Fibroblast of skin of back (primary cell): ENCODE results near the gene SPATA12.

Experiments used
- DNase-seq: peaks from one replicate; pipeline ENCODE4 v3.0.0-alpha.2; 2013

SPATA12 gene

DNA sequence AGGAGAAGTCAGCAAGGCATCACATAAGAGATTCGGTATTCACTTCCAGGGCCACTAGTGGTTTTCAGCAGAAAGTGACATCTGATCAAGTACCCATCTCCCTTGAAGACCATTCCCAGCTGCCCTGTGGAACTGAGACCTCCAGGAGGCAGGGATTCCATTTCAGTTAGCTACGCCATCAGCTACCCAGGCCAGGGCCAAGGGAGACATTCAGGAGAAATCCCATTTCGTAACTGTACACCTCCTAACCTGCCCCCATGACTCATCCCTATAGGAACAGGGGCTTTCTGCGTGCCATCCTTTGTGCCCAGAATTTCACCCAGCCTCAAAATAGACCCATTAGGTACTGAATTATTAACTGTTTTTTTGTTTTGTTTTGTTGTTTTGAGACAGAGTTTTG, 24.7 kb downstream of the SPATA12 start:
- DNase-seq: no peak

DNA sequence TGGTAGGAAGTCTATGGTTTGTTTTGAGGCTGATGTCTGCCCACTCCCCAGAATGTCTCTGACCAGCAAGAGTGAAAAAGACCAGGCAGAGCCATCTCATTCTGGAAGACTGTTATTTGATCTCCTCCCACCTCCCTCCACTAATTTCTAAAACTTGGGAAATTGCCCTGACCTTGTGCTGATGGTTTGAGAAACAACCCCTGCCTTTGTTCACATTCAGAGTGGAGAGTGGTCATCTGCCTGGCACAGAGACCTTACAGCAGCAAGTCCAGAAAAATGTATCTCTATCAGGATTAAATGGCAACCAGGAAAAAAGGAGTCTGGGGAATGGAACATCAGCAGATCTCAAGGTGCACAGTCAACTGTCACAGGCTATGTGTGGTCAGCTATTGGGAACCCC, 25.7 kb downstream of the SPATA12 start:
- no peak for DNase-seq

DNA sequence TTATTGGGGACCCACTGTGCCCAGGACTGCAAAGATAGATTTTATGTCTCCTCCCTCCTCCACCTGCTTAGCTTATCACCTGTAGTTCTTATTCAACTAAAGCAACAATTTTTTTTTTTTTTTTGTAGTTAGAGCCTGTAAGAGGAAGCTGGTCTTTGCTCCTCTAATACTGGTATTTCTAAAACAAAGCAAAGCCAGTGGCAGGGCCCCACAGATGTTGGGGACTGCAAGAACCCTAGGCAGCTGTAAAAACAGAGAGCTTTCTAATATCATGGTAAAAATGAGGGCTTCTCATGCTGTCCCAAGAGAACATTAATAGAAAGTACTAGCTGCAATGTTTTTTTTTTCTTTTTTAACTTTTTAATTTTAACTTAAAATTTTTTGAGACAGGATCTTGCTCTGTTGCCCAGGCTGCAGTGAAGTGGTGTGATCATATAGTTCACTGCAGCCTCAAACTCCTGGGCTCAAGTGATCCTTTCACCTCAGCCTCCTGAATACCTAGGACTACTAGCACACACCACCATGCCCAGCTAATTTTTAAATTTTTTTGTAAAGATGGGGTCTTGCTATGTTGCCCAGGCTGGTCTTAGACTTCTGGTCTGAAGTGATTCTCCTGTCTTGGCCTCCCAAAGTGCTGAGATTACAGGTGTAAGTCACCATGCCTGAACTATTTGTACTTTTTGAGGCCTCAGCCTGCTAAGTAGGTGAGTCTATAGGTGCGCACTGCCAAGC, 27.1 kb downstream of the SPATA12 start:
- DNase-seq: no peak

DNA sequence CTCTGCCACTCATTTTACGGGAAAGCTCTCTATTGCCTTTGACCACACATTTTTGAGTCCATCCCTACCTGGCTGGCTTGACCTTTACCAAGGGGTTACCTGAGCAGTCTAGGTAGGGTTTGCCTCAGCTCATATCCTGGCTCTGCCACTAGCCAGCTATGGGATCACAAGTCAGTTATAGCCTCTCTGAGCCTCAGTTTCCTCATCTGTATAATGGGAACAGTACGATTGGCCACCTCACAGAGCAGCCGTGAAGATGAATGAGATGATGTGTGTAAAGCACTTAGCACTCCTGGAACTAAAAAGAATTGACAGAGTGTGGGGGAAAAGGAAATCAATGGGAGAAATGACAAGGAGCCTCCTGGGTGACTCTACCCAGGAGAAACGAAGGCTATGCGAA, 28.0 kb downstream of the SPATA12 start:
- no peak for DNase-seq

DNA sequence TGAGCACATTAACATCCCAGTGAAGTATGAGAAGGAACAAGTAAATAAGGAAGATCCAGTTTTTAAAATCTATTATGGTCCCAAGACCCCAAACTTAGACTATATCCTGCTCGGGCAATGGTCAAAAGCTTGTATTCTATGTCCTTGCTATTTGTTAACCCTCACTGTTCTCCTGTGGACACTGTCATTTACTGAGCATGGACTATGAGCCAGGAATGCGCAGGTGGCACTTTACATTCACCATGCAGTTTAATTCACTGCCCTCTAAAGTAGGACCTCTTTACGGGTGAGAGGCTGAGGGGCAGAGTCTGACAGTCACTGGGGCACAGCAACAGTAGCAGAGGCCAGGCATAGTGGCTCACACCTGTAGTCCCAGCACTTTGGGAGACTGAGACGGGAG, 28.6 kb downstream of the SPATA12 start:
- DNase-seq: no peak

DNA sequence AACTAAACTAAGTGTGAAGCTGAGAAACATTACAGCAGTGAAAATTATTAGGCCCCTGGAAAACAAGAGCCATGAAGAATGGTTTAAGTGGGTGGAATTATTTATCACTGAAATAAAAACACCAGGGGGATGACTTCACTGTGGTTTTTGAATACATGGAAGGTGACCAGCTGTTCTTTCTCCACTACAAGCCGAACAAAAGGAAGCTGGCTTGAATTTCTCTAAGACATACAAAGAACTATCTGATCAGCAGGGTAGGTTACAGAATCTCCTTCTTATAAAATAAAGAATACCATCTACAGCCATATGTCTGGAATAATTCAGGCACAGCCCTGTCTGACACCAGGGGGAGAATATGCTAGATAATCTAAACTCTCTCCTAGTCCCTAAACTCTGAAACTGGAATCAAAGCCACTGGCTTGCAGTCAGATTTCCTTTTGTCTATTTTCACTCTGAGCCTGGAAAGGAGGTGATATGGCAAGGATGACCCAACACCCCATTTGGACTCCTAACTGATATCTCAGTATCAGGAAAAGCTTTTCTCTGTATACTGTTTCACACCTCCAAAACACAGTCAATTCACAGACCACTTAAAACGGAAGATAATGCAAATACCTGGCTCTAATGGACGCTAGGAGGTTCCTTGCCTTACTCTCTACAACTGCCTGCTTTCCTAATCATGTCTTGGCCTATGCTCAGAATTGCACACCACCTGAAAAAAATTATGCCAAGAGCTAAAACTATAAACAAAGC, 31.2 kb downstream of the SPATA12 start:
- DNase-seq: no peak

DNA sequence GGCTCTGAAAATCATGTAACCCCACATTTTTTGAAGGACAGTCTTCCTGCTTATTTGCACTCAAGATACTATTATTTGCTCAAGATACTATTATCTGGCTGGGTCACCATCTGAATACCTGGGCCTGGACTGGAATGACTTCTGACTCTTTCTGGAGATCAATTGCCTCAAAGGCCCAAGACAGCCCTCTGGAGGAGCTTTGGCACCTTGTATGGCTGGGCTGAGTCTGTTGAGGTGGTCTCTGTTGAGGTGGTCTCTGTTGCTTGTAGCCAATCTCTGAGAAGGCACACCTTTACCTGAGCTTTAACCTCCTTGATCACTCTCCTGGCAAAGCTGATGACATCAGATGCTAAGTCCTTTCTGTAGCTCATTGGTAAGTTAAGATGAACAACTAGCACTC, 33.0 kb downstream of the SPATA12 start:
- DNase-seq: no peak

DNA sequence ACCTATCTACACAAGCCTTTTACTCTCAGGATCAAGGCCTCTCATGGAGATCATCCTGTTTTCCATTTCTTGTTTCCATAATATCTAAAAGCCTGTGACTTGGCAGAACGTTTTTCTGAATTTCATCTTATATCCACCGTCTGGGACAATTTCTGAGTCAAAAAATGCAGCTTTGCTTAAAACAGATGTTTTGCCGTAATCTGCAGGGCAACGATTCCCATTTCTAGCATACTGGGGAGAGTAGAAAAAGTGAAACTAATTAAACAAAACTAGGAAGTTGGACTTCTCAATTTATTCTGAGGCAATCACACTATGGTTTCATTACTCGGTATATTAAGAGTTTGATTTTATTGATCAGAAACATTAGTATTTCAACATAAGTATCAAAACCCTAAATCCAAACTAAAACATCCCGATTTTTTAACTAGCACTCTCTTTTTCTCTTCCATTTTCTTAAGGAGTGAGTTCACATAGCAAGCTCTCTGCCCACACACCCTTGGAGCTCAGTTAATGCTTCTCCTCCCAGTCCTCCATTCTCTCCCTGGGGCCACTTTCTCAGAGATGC, 33.6 kb downstream of the SPATA12 start:
- DNase-seq: no peak

DNA sequence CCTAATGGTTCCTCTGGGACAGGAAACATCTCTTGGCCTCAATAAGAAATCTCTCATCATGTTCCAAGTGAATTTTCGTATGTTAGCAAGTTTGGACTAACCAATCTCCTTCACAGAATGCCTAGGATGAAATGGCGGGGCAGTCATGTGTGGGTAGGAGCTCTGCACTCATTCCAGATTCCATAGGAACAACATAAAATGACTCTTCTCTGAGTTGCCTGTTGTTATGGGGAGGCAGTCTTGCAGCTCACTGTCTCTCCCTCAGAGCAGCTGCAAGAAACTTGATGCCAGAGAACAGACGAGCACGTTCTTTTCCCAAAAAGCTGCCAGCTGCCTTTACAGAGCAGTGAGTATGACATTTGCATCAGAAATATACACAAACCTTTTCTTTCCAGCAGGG, 34.1 kb downstream of the SPATA12 start:
- DNase-seq: peak; percentile 13

DNA sequence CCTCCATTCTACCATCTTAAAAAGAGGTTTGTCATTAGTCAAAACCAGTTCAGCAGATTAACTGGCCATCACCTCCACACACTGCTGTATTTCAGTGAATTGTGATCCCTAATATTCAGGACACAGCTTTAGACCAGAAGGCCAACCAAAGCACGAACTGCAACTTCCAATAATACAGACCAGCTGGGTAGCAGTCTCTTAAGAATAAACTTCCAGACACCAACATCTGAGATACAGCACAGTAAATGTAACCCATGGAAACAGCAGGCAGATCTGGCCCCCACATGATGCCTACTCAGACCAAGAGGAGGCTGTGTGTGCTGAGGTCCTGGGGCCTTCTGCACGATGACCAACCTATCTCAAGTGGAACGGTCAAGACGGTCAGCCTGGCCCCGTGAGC, 34.9 kb downstream of the SPATA12 start:
- DNase-seq: no peak

DNA sequence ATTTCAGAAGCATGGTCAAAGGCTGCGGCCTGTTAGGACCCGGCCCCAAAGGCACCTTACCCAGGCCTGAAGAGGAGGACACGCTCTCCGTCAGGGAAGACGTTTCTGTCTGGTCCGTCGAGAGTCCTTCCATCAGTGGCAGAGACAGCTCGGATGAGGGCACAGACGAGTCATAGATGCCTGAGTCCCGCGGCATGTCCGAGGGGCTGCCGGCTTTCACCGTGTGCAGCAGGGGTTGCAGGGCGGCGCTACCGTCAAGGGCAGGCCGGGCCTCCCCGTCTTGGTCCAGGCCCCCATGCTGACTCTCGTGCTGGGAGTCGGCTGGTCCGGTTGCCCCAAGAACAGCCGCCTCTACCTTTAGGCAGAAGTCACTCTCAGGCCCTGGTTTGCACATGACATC, 37.1 kb downstream of the SPATA12 start:
- no peak for DNase-seq

DNA sequence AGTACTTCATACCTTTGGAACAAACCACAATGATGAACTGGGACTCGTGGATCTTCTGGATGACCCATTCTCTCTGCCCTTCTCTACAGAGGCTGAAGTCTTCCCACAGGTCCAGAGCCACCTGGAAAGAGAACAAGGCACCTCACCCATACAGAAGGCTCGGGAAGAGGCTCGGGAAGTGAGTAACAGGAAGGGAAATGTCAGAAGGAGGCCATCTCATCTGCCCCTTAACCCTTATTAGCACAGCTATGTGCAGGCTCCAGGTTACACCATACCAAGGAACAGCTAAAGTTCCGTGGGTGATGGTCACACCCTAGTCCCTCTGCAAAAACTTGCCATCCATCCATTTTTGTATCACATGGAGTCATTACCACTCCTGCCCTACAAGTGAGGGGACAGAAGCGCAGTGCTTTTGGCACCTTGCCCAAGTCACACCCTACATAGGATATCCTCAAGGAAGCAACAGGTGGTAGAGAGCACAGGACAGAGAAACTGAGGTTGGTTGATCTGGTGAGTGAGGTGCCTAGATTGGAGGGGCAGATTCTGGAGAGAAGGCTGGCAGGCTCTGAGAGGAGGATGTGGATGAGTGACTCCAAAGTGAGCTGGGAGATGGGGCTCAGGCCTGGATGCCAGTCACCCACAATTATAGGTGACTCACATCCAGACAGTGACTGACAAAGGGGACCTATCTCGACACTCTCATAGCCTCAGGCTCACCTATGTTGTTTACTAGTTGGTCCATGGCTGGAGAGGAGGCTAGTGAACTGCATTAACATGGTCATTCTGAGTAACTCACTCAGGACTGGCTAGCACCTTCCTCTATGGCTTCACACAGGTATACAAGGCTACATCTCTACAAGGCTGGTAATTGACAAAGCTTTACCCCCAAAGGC, 38.2 kb downstream of the SPATA12 start:
- no peak for DNase-seq

DNA sequence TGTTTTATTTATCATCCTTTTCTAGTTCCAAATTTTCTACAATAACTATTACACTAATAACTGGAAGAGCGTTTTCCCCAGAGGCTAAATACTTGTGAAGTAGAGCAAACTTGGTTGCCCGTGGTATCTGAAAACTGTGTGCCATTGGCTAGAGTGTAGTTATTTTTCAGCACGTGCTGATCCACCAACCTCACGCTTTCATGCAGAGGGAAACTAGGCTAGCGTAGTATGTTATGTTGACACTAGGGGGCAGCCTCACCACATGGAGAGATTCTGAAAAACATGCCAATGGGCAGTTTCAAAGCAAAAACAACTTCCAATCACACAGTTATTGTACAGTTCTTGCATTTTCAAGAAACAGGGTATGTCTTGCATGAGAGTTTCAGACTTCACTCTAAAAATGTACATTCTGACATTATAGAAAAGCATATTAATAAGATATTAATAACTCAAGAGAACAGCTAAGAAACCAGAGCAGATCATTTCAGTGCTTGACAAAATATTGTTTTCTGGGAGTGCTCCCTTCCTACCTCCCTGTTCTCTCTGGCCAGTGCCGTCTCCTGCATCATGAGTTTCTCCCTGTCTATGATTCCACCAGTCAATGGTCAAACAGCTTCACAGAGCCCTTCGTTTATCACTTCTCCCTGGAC, 39.7 kb downstream of the SPATA12 start:
- DNase-seq: peak; percentile 69

DNA sequence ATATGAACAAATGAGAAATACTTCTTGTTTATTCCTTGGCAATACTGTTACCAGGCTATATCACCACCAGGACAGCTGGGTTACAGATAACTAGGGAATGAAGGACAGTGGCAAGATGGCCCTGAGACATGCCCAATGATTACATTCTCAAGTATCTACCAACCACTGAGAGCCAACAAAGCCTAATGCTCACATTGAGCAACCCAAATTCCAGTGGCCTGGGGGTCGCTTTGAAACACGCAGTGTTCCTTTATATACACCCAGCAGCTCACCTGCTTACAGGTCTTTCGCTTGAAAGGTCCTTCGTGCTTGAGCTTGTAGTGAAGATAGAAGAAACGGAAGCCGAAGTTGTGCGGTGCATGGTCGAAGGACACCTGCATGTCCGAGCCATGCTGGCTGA, 45.1 kb downstream of the SPATA12 start:
- DNase-seq: no peak

DNA sequence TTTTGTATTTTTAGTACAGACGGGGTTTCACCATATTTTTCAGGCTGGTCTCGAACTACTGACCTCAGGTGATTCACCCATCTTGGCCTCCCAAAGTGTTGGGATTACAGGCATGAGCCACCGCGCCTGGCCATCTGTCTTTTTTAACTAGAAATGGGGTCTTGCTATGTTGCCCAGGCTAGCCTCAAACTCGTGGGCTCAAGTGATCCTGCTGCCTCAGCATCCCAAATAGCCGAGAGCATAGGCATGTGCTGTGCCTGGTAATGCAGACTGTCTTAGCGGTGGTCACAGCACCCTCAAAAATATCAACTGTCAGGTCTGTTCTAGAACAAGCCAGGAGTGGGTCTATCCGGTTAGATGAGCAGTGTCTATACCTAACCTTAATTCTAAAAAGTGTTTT, 48.2 kb downstream of the SPATA12 start:
- no peak for DNase-seq

DNA sequence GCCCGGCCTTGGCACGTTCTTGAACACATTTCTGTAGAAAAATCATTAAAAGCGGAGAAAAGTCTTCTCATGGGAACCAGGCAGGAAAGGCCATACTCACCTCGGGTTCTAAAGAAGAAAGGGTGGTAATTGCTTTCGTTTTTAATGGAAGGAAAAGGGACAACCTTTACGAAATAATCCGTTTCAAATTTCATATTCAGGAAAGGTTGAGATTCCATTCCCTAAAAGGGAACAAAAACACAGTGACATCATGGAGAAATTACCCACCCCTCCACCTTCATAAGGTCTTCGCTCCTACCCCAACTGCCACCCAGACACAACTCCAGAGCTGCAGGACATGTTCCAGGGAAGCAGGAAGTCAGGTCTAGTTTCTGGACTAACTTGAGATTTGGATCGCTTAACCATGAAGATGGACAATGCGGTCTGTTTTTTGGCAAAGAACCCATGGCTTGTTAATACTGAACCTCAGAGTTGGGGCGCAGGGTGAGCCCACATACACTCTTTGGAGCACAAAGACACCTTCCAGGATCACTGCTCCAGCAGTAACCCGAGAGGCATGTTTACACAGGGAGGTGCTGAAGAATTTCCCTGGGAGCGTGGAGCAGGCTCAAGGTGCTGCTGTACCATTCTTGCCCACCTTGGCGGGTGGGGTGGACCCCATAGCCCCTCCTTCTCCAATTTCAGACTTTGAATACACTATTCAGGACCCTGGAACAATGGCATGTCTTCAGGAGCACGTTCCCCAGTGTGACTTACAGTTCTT, 49.2 kb downstream of the SPATA12 start:
- no peak for DNase-seq

DNA sequence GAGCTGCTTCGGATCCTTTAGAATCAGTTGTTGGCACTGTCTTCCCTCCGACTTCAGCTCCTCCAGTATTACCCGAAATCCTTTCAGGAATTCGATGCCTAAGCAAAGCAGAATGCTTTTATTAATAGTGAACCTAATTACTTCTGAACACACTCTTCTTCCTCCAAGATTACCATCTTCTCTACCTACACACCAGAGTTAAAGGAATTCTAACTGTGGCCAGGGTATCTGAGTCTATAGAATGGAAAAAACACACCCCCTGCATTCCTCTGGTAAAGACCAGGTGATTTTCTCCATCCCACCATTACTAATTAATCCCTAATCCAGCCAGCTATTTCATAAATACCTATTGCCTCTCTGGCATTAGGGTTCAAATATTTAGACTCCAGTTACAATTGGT, 49.8 kb downstream of the SPATA12 start:
- DNase-seq: no peak

DNA sequence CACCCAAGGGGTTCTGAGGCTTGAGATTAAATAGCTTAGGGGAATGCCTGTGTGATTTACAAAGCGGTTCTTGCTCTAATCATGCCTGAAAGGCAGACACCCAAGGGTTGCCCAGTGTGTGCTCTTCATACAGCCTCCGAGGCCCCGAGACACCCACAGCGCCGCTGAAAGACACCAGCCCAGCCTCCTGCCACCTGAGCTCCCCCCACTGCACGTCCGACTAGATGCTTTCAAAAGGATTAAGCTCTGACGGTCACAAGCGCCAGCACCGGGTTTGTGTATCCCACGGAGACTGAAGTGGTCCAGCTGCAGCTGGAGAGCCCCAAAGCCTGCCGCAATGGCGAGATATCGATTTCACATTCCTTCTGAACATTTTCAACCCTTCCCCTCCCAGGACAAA, 50.3 kb downstream of the SPATA12 start:
- DNase-seq: no peak

DNA sequence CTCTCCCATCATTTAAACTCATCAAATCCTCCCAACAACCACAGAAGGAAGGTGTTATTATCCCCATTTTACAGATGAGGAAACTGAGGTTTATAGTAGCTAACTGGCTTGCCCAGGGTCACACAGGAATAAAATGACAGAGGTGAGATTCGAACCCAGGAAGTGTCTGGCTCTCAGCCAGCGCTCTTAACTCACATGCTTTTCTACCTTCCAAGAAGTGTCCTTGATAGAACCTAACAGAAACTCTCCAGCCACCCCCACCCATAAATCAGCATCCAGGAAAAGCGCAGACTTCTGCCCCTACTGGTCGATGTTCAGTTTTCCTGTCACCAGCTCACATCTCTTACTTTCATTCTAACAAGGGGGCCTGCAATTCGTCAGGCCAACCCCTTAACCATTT, 51.7 kb downstream of the SPATA12 start:
- DNase-seq: no peak

DNA sequence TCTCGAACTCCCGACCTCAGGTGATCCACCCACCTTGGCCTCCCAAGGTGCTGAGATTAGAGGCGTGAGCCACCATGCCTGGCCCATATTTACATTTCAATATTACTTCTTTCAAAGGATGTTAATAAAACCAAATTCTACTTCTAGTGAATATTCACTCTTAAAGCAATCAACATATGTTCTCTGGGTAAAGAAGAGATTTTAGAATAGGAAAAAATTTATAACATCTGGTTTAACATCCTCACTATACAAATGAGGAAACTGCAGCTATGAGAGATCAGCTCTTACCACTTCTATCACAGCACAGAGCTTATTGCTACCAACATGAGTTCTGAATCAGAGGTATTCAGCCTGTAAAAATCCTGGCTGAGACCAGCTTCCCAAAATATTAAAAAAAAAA, 56.0 kb downstream of the SPATA12 start:
- no peak for DNase-seq

DNA sequence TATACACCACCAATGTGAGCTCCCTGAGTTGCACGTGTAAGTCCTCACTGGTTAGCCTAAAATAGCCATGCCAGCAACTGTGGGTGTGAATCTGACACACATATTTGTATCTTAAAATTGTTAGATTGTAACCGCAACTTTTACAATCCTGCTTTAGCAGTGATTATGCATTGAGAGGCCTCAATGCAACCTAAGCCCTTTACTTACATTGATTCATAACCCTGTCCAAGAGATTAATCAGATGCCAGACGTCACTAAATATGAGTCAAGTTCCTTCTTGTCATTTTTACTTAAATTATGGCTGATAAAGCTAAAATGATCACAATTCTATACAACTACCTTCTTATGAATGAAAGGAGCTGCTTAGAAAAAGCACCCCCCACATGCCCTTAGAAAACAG, 57.8 kb downstream of the SPATA12 start:
- DNase-seq: no peak

DNA sequence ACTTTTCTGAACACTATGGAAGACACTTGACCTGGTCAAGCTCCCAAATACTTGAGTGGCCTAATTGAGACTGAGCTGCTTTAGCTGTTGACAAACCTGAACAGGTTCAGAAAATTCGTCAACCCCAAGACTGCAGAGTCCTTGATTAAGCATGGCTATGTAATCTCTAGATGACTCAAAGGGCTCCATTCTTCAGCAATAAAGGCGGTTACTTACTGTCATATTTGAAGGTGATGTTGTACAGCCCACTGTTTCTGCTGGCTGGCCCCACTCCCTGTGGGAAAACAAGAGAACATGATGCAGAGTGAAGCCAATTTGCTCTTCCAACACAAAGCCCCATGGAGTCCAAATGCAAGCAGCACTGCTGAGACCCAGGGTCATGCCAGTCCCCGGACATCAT, 59.6 kb downstream of the SPATA12 start:
- no peak for DNase-seq
